H9 (cell line): ENCODE results near the gene DCAF12L1. TPM values are rescaled to one million over a fixed set of nuclear protein-coding genes. Genes with fewer than 3 reads are reported as not detected.

ENCODE experiments used
- DNase-seq: peaks from one replicate; pipeline ENCODE4 v3.0.0-alpha.2; 2017
- H2AFZ ChIP-seq: one replicate; pipeline ENCODE4 v1.6.1; 2013; ENCODE audit warnings: mild to moderate bottlenecking, low read length, control low read depth, moderate library complexity
- H2AK5ac ChIP-seq: 2 replicates; pipeline ENCODE4 v1.6.1; 2013; ENCODE audit warnings: low read length, control low read depth, mixed read lengths; ENCODE audit not compliant: insufficient read length
- H2BK120ac ChIP-seq: one replicate; pipeline ENCODE4 v1.6.1; 2013; ENCODE audit warnings: low read depth, mild to moderate bottlenecking, low read length, control low read depth, inconsistent platforms; ENCODE audit not compliant: poor library complexity, severe bottlenecking
- H2BK12ac ChIP-seq: 2 replicates; pipeline ENCODE4 v1.6.1; 2013; ENCODE audit warnings: low read length, control low read depth, mixed read lengths, low read depth; ENCODE audit not compliant: insufficient read length
- H2BK15ac ChIP-seq: 2 replicates; pipeline ENCODE4 v1.6.1; 2013; ENCODE audit warnings: low read depth, low read length, control low read depth
- H2BK20ac ChIP-seq: one replicate; pipeline ENCODE4 v1.6.1; 2013; ENCODE audit warnings: low read depth, mild to moderate bottlenecking, low read length, control low read depth, inconsistent platforms; ENCODE audit not compliant: poor library complexity, severe bottlenecking
- H2BK5ac ChIP-seq: 2 replicates; pipeline ENCODE4 v1.6.1; 2013; ENCODE audit warnings: low read length, control low read depth, mixed read lengths; ENCODE audit not compliant: insufficient read length
- H3K14ac ChIP-seq: 2 replicates; pipeline ENCODE4 v1.6.1; 2013; ENCODE audit warnings: low read length, control low read depth; ENCODE audit not compliant: insufficient read depth
- H3K18ac ChIP-seq: 2 replicates; pipeline ENCODE4 v1.6.1; 2013; ENCODE audit warnings: low read depth, mild to moderate bottlenecking, mixed read lengths, low read length, control low read depth; ENCODE audit not compliant: insufficient read length
- H3K23ac ChIP-seq: 2 replicates; pipeline ENCODE4 v1.6.1; 2013; ENCODE audit warnings: low read length, control low read depth, mixed read lengths, low read depth; ENCODE audit not compliant: insufficient read length
- H3K23me2 ChIP-seq: 2 replicates; pipeline ENCODE4 v1.6.1; 2013; ENCODE audit warnings: low read depth, mild to moderate bottlenecking, mixed read lengths, low read length, control low read depth; ENCODE audit not compliant: insufficient read length, poor library complexity, severe bottlenecking
- H3K27ac ChIP-seq: 2 replicates; pipeline ENCODE4 v1.5.1; 2013; ENCODE audit warnings: low read length, control low read depth, mixed read lengths, low read depth; ENCODE audit not compliant: insufficient read length
- H3K27me3 ChIP-seq: 2 replicates; pipeline ENCODE4 v1.6.1; 2013; ENCODE audit warnings: low read length, control low read depth, inconsistent platforms; ENCODE audit not compliant: insufficient read depth
- H3K4ac ChIP-seq: 2 replicates; pipeline ENCODE4 v1.6.1; 2013; ENCODE audit warnings: low read depth, mild to moderate bottlenecking, control low read depth, inconsistent platforms, low read length, moderate library complexity
- H3K4me1 ChIP-seq: 2 replicates; pipeline ENCODE4 v1.6.1; 2013; ENCODE audit warnings: low read length, control low read depth, inconsistent platforms; ENCODE audit not compliant: insufficient read depth
- H3K4me2 ChIP-seq: 2 replicates; pipeline ENCODE4 v1.6.1; 2013; ENCODE audit warnings: low read length, control low read depth, mixed read lengths; ENCODE audit not compliant: insufficient read length, insufficient read depth
- H3K56ac ChIP-seq: 2 replicates; pipeline ENCODE4 v1.6.1; 2013; ENCODE audit warnings: low read depth, mild to moderate bottlenecking, mixed read lengths, low read length, control low read depth; ENCODE audit not compliant: insufficient read length
- H3K79me1 ChIP-seq: 2 replicates; pipeline ENCODE4 v1.6.1; 2013; ENCODE audit warnings: low read depth, mild to moderate bottlenecking, moderate library complexity, low read length, control low read depth, inconsistent platforms; ENCODE audit not compliant: insufficient read depth, poor library complexity, severe bottlenecking
- H3K79me2 ChIP-seq: 2 replicates; pipeline ENCODE4 v1.6.1; 2013; ENCODE audit warnings: low read length, control low read depth, inconsistent platforms; ENCODE audit not compliant: insufficient read depth
- H3K9ac ChIP-seq: 2 replicates; pipeline ENCODE4 v1.6.1; 2013; ENCODE audit warnings: low read length, control low read depth, mixed read lengths; ENCODE audit not compliant: insufficient read length; ENCODE audit errors: extremely low read depth
- H3K9me3 ChIP-seq: one replicate; pipeline ENCODE4 v1.6.1; 2013; ENCODE audit warnings: low read depth, low read length, inconsistent platforms; ENCODE audit not compliant: control insufficient read depth
- H3T11ph ChIP-seq: one replicate; pipeline ENCODE4 v1.6.1; 2013; ENCODE audit warnings: mild to moderate bottlenecking, low read length, control low read depth, inconsistent platforms
- H4K20me1 ChIP-seq: one replicate; pipeline ENCODE4 v1.6.1; 2013; ENCODE audit not compliant: control insufficient read depth, insufficient read length, insufficient read depth
- H4K5ac ChIP-seq: 2 replicates; pipeline ENCODE4 v1.6.1; 2013; ENCODE audit warnings: low read depth, mild to moderate bottlenecking, mixed read lengths, low read length, control low read depth; ENCODE audit not compliant: insufficient read length
- H4K8ac ChIP-seq: replicated peaks from 2 replicates; pipeline ENCODE4 v1.6.1; 2013; ENCODE audit warnings: low read length, control low read depth, mixed read lengths, low read depth; ENCODE audit not compliant: insufficient read length
- H4K91ac ChIP-seq: 2 replicates; pipeline ENCODE4 v1.6.1; 2013; ENCODE audit warnings: low read depth, mild to moderate bottlenecking, moderate library complexity, mixed read lengths, low read length, control low read depth; ENCODE audit not compliant: insufficient read length
- H3K27ac Mint-ChIP-seq, 3 experiments: 2 replicates in 2 of 3; 3 replicates in 1 of 3; pipeline ENCODE4 v1.8.0; 2020 to 2021; ENCODE audit warnings: mixed read lengths in 3 of 3, mild to moderate bottlenecking in 1 of 3, moderate library complexity in 1 of 3
- H3K27me3 Mint-ChIP-seq: 2 replicates; pipeline ENCODE4 v1.8.0; 2021; ENCODE audit warnings: low read depth, mild to moderate bottlenecking, moderate library complexity, mixed read lengths
- H3K36me3 Mint-ChIP-seq, 3 experiments: 2 replicates in 2 of 3; 3 replicates in 1 of 3; pipeline ENCODE4 v1.8.0; 2020 to 2021; ENCODE audit warnings: low read depth in 3 of 3, mixed read lengths in 3 of 3; ENCODE audit not compliant: insufficient read depth in 1 of 3
- H3K4me1 Mint-ChIP-seq, 2 experiments: 2 replicates each; pipeline ENCODE4 v1.8.0; 2020; ENCODE audit warnings: mixed read lengths in 2 of 2
- H3K4me3 Mint-ChIP-seq, 2 experiments: 2 replicates in 1 of 2; 3 replicates in 1 of 2; pipeline ENCODE4 v1.8.0; 2020 to 2021; ENCODE audit warnings: mild to moderate bottlenecking in 2 of 2, mixed read lengths in 2 of 2, moderate library complexity in 1 of 2
- H3K9me3 Mint-ChIP-seq, 2 experiments: 2 replicates in 1 of 2; 3 replicates in 1 of 2; pipeline ENCODE4 v1.8.0; 2020; ENCODE audit warnings: mild to moderate bottlenecking in 2 of 2, mixed read lengths in 2 of 2, moderate library complexity in 1 of 2
- CTCF ChIP-seq: fragments of 200-600 bp; sonication (generic); conservative IDR thresholded peaks from 3 replicates; pipeline ENCODE4 v1.8.0; 2021; ENCODE audit warnings: antibody characterized with exemption, mild to moderate bottlenecking
- WGBS: extraction: QIAGEN DNeasy Blood & Tissue Kit; methylation state at CpG from one replicate; pipeline ENCODE4 v1.1.7; 2013; ENCODE audit warnings: missing lambda C conversion rate, low lambda C conversion rate, mixed read lengths; ENCODE audit not compliant: insufficient read length; ENCODE audit errors: extremely low coverage; 5-methylcytosine and 5-hydroxymethylcytosine counted together
- total RNA-seq: library from RNA; stranded (reverse); gene quantifications from 2 replicates; pipeline ENCODE4 v1.2.1, GENCODE V29; 2021

DCAF12L1 gene
- total RNA-seq, 1 experiment from 2014 or later = 4.2 TPM

GRCh38 chrX:126551306-126551705 is 1.3 kb downstream of the DCAF12L1 start:
- no peaks in the 10 kb centered on the region for H3K79me2 ChIP-seq
- H3K36me3 Mint-ChIP-seq = peaks cover 0 to 5% (median 3%) of the 10 kb centered on the region in 3 experiments; a peak in 3 of 7 replicates
- H3K23ac ChIP-seq = no peak overlapping the region
- no peak overlapping the region for H4K8ac ChIP-seq
- H2BK12ac ChIP-seq = no peak overlapping the region
- H3K4me2 ChIP-seq = peak overlapping the region; percentile 59
- H2BK15ac ChIP-seq = no peak overlapping the region
- peaks cover 0 to 6% of the 10 kb centered on the region in 2 experiments; a peak in 1 of 4 replicates for H3K4me1 Mint-ChIP-seq
- no peak overlapping the region for H2AFZ ChIP-seq
- no peak overlapping the region for H3T11ph ChIP-seq
- no peak overlapping the region for H4K5ac ChIP-seq
- H2BK20ac ChIP-seq = no peak overlapping the region
- H3K9me3 Mint-ChIP-seq = peaks cover 15 to 52% of the 10 kb centered on the region in 2 experiments
- H3K4ac ChIP-seq = no peak overlapping the region
- H3K4me1 ChIP-seq = no peaks in the 10 kb centered on the region
- no peak overlapping the region for H3K56ac ChIP-seq
- H2AK5ac ChIP-seq = no peak overlapping the region
- no peaks in the 10 kb centered on the region for H3K9me3 ChIP-seq
- H3K23me2 ChIP-seq = peaks cover 12% of the 10 kb centered on the region
- peak; percentile 32 for DNase-seq
- H3K79me1 ChIP-seq = no peaks in the 10 kb centered on the region
- H4K91ac ChIP-seq = no peak overlapping the region
- no peak overlapping the region for H2BK5ac ChIP-seq
- H3K9ac ChIP-seq = no peak overlapping the region
- no peak overlapping the region for H2BK120ac ChIP-seq
- H3K18ac ChIP-seq = no peak overlapping the region
- no peaks in the 10 kb centered on the region for H4K20me1 ChIP-seq
- H3K27me3 ChIP-seq = no peaks in the 10 kb centered on the region; the same call in 1 of the 2 replicates
- no peak overlapping the region for H3K27ac ChIP-seq
- TF ChIP-seq CTCF = no peak
- H3K27me3 Mint-ChIP-seq = peaks cover 37% of the 10 kb centered on the region
- peak overlapping the region in 1 of 2 experiments; percentile 69; a peak in 2 of 5 replicates for H3K4me3 Mint-ChIP-seq
- peak overlapping the region in 1 of 3 experiments; percentile 67; a peak in 1 of 7 replicates for H3K27ac Mint-ChIP-seq
- no peak overlapping the region for H3K14ac ChIP-seq
- no CpG with 5 or more reads among the region's 17 CpGs for WGBS
